Activated CD4-positive, alpha-beta T cell treated with anti-CD3 and anti-CD28 coated beads, Interleukin-2, amount 50 U/mL, for 4 hours (primary cell): ENCODE measurements around the gene ENDOV.

ENCODE experiments used
- DNase-seq, 2 experiments: peaks; one replicate each; pipeline ENCODE4 v3.0.0-alpha.2; 2020

Gene ENDOV

GRCh38 chr17:80432961-80433550 is 18.1 kb downstream of the ENDOV start:
- no peak for DNase-seq

- no peak for DNase-seq
Measured at GRCh38 chr17:80433916-80434666, 19.1 kb downstream of the ENDOV start.

GRCh38 chr17:80437532-80437931 is 22.6 kb downstream of the ENDOV start:
- DNase-seq = no peak

- DNase-seq = no peak
Measured at GRCh38 chr17:80438806-80439205, 23.8 kb downstream of the ENDOV start.

GRCh38 chr17:80439499-80439898 is 24.5 kb downstream of the ENDOV start:
- no peak for DNase-seq

GRCh38 chr17:80441133-80441578 is 26.2 kb downstream of the ENDOV start:
- DNase-seq = peak; percentile 34 to 39

- DNase-seq = no peak
Measured at GRCh38 chr17:80441598-80442322, 26.8 kb downstream of the ENDOV start.

GRCh38 chr17:80442323-80442659 is 27.3 kb downstream of the ENDOV start:
- no peak for DNase-seq

- DNase-seq = no peak
Measured at GRCh38 chr17:80442764-80443163, 27.8 kb downstream of the ENDOV start.

- DNase-seq = no peak
Measured at GRCh38 chr17:80443498-80443897, 28.5 kb downstream of the ENDOV start.

GRCh38 chr17:80443916-80444643 is 29.1 kb downstream of the ENDOV start:
- DNase-seq = no peak

GRCh38 chr17:80444644-80444979 is 29.6 kb downstream of the ENDOV start:
- DNase-seq = no peak

GRCh38 chr17:80445007-80445725 is 30.2 kb downstream of the ENDOV start:
- DNase-seq = no peak

GRCh38 chr17:80445726-80446110 is 30.8 kb downstream of the ENDOV start:
- DNase-seq = no peak

- no peak for DNase-seq
Measured at GRCh38 chr17:80446645-80447405, 31.9 kb downstream of the ENDOV start.

- no peak for DNase-seq
Measured at GRCh38 chr17:80447790-80448189, 32.8 kb downstream of the ENDOV start.

- DNase-seq = no peak
Measured at GRCh38 chr17:80449194-80449929, 34.4 kb downstream of the ENDOV start.

GRCh38 chr17:80449930-80450576 is 35.1 kb downstream of the ENDOV start:
- DNase-seq = no peak

- no peak for DNase-seq
Measured at GRCh38 chr17:80451104-80451775, 36.3 kb downstream of the ENDOV start.
